Measurements from ENCODE around the gene CDHR4.
"Not testable (repeated sequence)": the region's sequence is repeated elsewhere in the genome, so short reads cannot be mapped to it uniquely, and the experiment has no call there.

The CDHR4 gene

GRCh38 chr3:49803465-49804140 is 3.9 kb upstream of the CDHR4 start:
- peak; percentile 51 for DNase-seq

DNA sequence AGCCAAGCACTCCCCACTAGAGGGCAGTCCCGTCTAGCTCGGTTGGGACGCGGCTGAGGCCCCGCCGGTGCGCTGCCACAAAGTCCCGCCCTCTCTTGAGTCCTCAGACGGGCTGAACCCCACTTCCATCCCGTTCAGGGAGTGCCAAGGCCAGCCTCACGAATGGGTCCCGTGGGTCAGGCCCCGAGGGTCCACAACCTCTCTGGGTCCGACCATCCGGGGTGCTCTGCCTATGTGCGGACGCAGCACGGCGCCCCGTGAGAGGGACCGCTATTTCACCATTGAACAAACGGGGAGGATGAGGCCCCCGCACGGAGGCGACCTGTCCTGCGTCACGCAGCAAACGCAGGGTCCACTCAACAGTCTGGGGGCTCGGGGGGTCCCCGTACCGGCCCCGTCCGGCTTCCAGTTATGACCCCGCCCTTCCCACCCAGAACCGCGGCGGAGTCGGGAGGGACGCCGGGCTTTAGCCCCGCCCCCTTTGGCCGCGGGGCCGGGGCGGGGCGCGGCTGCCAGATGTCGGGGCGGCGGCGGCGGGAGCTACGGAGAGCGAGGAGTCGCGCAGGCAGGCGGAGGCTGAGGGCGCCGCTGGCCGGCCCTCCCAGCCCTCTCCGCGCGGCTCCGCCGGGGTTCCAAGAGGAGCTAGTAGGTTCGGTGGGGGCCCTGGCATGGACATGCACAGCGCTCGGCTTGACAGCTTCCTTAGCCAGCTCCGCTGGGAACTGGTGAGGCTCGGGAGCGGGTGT is 3.2 kb upstream of the CDHR4 start, which contains the start of gene INKA1:
Gene INKA1, plus strand, starts transcription at position 543 of the 746 bp plus-strand sequence. Its CDS starts 132 bp downstream, at position 675.
- peak; percentile 60 for DNase-seq

DNA sequence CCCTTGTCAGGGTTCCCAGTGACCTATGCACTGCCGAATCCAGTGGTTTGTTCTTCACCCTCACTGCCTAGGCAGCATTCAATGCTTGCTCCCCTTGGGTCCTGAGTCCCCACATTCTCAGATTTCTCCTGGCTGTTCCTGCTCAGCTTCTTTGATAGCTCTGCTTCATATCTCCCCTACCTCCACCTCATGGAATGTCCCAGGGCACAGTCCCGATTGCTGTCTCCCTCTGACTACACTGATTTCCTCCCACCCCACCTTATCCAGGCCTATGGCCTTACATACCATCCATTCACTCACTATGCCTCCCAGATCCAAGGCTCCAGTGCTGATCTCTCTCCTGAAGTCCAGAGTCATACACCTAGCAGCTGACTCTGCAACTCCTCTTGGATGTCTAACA is 1.5 kb upstream of the CDHR4 start:
- no peak for DNase-seq

- no peak for DNase-seq
Measured at GRCh38 chr3:49799105-49799504, 568 bp downstream of the CDHR4 start.

DNA sequence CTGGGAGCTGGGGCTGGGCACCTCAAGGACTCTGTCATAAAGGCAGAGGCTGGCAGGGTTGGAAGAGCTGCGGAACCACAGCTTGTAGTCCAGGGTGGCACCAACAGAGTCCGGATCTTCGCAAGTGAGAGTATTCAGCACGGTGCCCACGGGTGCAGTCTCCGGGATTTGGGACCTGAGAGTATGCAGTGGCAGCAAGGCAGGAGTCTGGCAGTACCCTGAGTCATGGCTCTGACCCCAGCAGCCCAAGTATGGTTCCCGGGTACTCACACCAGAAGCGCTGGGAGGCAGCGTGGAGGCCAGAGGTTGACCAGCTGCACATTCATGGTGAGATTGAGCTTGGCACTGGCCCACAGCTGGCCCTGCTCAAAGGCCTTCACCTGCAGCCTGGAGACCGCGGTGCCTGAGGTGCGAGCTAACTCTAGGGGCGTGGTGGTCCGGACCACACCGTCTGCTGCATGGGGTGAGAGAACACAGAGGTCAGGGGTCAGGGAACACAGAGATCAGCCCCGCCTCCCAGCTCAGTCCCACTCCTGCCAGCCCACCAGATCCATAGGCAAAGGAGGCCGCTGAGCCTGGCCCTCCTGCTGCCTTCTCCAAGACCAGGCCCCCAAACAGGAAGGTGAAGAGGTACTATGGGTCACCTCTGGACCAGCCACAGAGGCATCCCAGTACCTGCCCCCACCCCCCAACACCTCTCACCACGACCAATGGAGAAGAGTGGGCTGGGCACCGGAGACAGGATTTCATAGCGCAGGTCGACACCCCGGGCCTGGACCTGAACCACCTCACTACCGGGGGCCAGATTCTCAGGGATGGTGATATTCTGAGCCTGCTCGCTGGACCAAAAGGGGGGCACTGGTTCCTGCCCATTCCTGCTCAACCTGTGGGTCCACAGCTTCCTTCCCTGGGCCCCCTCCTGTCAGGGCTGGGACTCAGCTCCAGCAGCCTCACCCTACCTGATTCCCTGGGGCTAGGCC is 4.5 kb downstream of the CDHR4 start:
- no peak for DNase-seq

- DNase-seq, result no peak
Measured at GRCh38 chr3:49794431-49794830, 5.2 kb downstream of the CDHR4 start.

- no peak for DNase-seq
Measured at GRCh38 chr3:49793486-49794085, 6.1 kb downstream of the CDHR4 start.

GRCh38 chr3:49792371-49793150 is 7.1 kb downstream of the CDHR4 start:
- DNase-seq, result no peak

DNA sequence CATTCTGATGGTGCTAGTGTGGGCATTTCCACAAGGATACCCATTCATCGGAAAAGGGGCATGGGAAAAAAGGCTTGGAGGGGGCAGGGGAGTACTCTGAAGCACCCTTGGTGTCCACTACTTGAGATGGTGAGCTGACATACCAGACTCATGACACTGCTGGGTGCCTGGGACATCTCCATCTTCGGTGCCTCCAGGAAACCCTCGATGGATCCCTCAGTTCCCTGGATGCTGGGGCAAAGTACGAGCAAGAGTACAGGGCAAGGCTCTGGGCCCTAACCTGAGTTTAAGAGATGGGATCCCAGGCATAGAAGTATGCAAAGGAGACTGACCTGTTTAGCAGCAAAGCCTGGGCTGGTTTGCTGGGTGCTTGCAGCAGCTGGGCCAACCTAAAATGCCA is 8.1 kb downstream of the CDHR4 start:
- DNase-seq, result no peak

- DNase-seq, result no peak
Measured at GRCh38 chr3:49790626-49791411, 8.9 kb downstream of the CDHR4 start.

DNA sequence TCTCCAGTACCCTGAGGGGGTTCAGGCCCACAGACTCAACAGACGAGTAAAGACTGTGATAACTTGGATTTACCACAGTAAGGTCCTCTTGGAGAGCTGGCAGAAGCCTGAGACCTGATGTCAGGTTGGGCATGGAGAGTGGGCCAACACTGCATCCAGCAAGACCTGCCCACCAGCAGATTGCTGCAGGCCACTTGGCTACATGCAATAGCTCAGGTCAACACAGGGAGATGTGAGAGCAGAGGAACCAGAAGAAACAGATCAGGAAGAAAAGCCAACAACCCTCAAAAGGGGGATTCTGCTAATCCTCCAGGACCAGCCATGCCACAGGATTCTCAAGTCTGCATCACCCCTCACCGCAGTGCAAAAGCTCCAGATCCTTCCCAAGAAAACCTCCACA is 11.6 kb downstream of the CDHR4 start:
- no peak for DNase-seq

DNA sequence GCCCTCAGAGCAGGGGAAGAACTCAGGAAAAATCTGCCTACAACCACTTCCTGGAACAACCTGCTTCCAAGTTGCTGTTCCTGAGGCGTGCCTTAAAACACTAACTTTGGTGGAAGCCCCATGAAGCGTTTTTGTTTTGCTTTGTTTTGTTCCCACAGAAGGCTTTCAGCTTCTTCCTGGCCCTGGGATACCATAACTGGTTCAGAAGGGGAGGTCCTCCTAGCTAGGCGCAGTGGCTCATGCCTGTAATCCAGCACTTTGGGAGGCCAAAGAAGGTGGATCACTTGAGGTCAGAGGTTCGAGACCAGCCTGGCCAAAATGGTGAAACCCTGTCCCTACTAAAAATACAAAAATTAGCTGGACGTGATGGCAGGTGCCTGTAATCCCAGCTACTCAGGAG is 12.1 kb downstream of the CDHR4 start:
- no peak for DNase-seq

GRCh38 chr3:49787182-49787464 is 12.6 kb downstream of the CDHR4 start:
- no peak for DNase-seq

DNA sequence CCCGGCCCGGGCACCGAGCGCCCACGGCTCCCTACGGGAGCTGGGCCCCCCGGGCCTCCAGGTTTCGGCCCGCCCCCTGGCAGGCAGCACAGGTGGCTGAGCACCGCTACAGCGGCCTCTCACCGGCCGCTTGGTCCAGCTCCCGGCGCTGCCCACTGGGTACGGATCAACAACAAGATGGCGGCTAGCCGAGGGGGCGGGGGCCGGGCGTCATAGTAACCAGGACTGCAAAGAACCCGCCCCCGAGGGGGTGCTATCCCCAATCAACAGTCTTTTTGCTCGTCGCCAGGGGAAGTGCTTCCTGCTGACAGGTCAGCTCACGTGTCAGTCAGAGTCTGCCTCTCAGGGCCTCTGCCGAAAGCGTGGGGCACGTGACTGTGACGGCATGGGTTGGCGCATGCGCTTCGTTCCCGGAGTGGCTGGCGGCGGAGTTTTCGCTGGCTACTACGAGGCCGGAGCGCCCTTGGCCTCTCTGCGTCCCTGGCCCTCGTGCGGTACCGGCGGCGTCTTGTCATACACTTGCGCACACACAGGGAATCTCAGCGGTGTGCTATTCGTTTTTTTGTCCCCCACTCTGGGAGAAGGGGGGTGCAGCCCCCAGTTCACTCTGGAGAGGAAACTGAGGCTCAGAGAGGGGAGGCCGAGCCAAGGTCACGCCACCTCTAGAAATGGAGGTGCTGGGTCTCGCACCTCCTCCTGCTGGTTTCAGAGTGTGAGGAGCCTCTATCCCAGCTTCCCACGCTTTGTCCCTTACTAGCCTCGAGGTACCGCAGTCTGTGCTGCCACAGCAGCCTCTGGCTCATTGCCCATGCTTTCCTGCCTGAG is 13.1 kb downstream of the CDHR4 start, which contains the start of gene IP6K1:
Gene IP6K1, minus strand, starts transcription at position 186 of the 825 bp plus-strand sequence. CDS start 38,502 bp downstream, outside the sequence.
- DNase-seq, result peak; percentile 95

- peak; percentile 9 for DNase-seq
Measured at GRCh38 chr3:49785565-49786356, 13.9 kb downstream of the CDHR4 start.

- not testable (repeated sequence) for DNase-seq
Measured at GRCh38 chr3:49782277-49782676, 17.4 kb downstream of the CDHR4 start.

DNA sequence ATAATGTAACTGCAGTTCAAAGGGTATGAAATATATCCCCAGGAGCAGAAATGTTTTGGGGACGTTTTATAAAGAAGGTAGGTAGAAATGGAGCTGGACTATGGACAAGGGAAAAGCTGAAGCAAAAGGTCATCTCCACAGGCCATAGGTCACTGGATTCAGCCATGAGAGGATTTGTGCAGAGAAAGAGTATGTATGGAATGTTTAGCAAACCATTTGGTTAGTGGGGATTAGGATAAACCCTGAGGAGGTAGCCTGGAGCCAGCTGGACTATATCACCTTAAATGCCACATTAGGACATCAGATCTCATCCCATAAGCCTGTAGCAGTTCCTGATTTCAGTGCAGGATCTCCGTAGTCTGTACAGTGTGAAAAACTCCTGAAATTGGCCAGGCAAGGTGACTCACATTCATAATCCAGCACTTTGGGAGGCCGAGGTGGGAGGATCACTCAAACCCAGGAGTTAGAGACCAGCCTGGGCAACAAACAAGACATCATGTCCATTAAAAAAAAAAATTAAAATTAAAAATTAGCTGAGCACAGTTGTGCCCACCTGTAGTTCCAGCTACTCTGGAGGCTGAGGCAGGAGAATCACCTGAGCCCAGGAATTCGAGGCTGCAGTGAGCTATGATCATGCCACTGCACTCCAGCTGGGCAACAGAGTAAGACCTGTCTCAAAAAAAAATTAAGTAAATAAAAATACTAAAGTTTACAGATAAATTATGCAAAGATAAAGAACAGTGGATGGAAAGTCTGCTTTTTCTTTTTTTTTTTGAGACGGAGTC is 18.1 kb downstream of the CDHR4 start:
- DNase-seq, result no peak

DNA sequence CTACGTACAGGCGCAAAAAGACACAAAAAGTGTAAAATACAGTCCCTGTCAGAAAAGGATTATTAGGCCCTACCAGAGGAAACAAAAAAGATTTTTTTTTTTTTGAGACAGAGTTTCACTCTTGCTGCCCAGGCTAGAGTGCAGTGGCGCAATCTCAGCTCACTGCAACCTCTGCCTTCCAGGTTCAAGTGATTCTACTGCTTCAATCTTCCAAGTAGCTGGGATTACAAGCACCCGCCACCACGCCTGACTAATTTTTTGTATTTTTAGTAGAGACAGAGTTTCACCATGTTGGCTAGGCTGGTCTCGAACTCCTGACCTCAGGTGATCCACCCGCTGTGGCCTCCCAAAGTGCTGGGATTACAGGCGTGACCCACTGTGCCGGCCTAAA is 18.7 kb downstream of the CDHR4 start:
- DNase-seq, result not testable (repeated sequence)
